Parathyroid adenoma (tissue), 2 donors: ENCODE data around the gene GLB1L2.

Experiments
- H2AFZ ChIP-seq: fragments of 300-600 bp; sonication (generic); one replicate; pipeline ENCODE4 v1.7.0; 2017; ENCODE audit warnings: antibody characterized with exemption, mild to moderate bottlenecking
- H3K27ac ChIP-seq: fragments of 300-600 bp; sonication (generic); one replicate; pipeline ENCODE4 v1.7.0; 2017
- H3K27me3 ChIP-seq: fragments of 300-600 bp; sonication (generic); one replicate; pipeline ENCODE4 v1.7.0; 2017; ENCODE audit warnings: low read length; ENCODE audit not compliant: control insufficient read depth, insufficient read depth
- H3K36me3 ChIP-seq: fragments of 300-600 bp; sonication (generic); one replicate; pipeline ENCODE4 v1.7.0; 2017; ENCODE audit warnings: low read length; ENCODE audit not compliant: control insufficient read depth, insufficient read depth
- H3K4me1 ChIP-seq: fragments of 300-600 bp; sonication (generic); one replicate; pipeline ENCODE4 v1.7.0; 2017; ENCODE audit warnings: control low read depth
- H3K4me2 ChIP-seq: fragments of 300-600 bp; sonication (generic); one replicate; pipeline ENCODE4 v1.7.0; 2017; ENCODE audit warnings: low read length
- H3K4me3 ChIP-seq: fragments of 300-600 bp; sonication (generic); one replicate; pipeline ENCODE4 v1.7.0; 2017; ENCODE audit warnings: low read depth, low read length
- H3K79me2 ChIP-seq: fragments of 300-600 bp; sonication (generic); one replicate; pipeline ENCODE4 v1.7.0; 2017; ENCODE audit warnings: control low read depth
- H3K9ac ChIP-seq: fragments of 300-600 bp; sonication (generic); one replicate; pipeline ENCODE4 v1.7.0; 2017; ENCODE audit warnings: mild to moderate bottlenecking
- H3K9me3 ChIP-seq: fragments of 300-600 bp; sonication (generic); one replicate; pipeline ENCODE4 v1.7.0; 2017; ENCODE audit warnings: low read length; ENCODE audit not compliant: control insufficient read depth
- TF ChIP-seq, protein P1 (sequence below): fragments of 300-600 bp; sonication (generic); IDR thresholded peaks from one replicate; pipeline ENCODE4 v1.7.0; 2017; ENCODE audit warnings: antibody characterized with exemption, mild to moderate bottlenecking
- donor health status: primary hyperparathyroidism.

The GLB1L2 gene

DNA sequence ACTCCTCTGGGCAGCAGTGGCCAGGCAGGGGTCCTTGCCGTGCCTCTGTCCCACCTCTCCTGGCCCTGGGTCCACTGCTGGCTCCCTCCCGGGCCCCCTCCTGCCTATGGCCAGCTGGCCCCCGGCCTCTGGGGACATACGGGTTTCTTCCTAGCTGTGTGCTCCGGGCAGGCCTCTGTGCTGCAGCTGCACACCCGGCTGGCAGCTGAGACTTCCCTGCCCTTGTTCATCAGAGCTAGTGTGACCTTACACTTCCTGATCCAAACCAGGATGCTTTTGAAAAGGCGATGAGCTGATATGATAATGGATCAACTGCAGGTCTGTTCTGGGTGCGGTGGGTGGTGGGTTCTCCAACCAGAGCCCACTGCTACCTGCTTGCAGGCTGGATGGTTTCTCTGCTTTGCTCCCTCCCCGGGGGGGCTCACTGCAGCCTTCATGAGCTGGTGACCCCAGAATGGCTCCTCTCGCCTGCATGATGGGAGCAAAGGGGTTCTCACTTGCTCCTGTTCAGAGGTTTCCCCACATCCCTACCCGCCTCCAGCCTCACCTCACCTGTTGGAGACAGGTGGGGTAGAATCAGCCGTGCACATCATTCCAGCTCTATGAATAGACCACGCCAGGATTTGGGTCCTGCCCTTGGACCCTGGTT lies 67.0 kb downstream of the GLB1L2 start:
- Histone ChIP-seq H3K9me3 (no peaks in the 10 kb centered on the region), H3K4me2 (no peak overlapping the region), H3K36me3 (no peaks in the 10 kb centered on the region), H3K27me3 (no peaks in the 10 kb centered on the region), H3K27ac (no peak overlapping the region), H3K79me2 (no peaks in the 10 kb centered on the region), H3K4me1 (no peaks in the 10 kb centered on the region), H3K9ac (no peak overlapping the region), H3K4me3 (no peak overlapping the region), H2AFZ (no peak overlapping the region)
- TF ChIP-seq, protein P1, sequence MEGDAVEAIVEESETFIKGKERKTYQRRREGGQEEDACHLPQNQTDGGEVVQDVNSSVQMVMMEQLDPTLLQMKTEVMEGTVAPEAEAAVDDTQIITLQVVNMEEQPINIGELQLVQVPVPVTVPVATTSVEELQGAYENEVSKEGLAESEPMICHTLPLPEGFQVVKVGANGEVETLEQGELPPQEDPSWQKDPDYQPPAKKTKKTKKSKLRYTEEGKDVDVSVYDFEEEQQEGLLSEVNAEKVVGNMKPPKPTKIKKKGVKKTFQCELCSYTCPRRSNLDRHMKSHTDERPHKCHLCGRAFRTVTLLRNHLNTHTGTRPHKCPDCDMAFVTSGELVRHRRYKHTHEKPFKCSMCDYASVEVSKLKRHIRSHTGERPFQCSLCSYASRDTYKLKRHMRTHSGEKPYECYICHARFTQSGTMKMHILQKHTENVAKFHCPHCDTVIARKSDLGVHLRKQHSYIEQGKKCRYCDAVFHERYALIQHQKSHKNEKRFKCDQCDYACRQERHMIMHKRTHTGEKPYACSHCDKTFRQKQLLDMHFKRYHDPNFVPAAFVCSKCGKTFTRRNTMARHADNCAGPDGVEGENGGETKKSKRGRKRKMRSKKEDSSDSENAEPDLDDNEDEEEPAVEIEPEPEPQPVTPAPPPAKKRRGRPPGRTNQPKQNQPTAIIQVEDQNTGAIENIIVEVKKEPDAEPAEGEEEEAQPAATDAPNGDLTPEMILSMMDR, result no peak

- no peaks in the 10 kb centered on the region for H3K79me2 ChIP-seq
- no peak overlapping the region for H3K4me3 ChIP-seq
- no peak overlapping the region for H3K4me2 ChIP-seq
- no peaks in the 10 kb centered on the region for H3K27me3 ChIP-seq
- no peaks in the 10 kb centered on the region for H3K4me1 ChIP-seq
- H3K9me3 ChIP-seq, result no peaks in the 10 kb centered on the region
- TF ChIP-seq, protein P1, result no peak
- H3K27ac ChIP-seq, result no peak overlapping the region
- no peak overlapping the region for H2AFZ ChIP-seq
- no peaks in the 10 kb centered on the region for H3K36me3 ChIP-seq
- no peak overlapping the region for H3K9ac ChIP-seq
Observed at GRCh38 chr11:134399293-134399654, 67.5 kb downstream of the GLB1L2 start.

GRCh38 chr11:134399996-134400395 lies 68.2 kb downstream of the GLB1L2 start:
- TF ChIP-seq, protein P1, result no peak
- Histone ChIP-seq H3K27ac (no peak overlapping the region), H3K4me2 (no peak overlapping the region), H3K9ac (no peak overlapping the region), H3K27me3 (no peaks in the 10 kb centered on the region), H3K36me3 (no peaks in the 10 kb centered on the region), H3K79me2 (no peaks in the 10 kb centered on the region), H3K9me3 (no peaks in the 10 kb centered on the region), H3K4me3 (no peak overlapping the region), H3K4me1 (no peaks in the 10 kb centered on the region), H2AFZ (no peak overlapping the region)

DNA sequence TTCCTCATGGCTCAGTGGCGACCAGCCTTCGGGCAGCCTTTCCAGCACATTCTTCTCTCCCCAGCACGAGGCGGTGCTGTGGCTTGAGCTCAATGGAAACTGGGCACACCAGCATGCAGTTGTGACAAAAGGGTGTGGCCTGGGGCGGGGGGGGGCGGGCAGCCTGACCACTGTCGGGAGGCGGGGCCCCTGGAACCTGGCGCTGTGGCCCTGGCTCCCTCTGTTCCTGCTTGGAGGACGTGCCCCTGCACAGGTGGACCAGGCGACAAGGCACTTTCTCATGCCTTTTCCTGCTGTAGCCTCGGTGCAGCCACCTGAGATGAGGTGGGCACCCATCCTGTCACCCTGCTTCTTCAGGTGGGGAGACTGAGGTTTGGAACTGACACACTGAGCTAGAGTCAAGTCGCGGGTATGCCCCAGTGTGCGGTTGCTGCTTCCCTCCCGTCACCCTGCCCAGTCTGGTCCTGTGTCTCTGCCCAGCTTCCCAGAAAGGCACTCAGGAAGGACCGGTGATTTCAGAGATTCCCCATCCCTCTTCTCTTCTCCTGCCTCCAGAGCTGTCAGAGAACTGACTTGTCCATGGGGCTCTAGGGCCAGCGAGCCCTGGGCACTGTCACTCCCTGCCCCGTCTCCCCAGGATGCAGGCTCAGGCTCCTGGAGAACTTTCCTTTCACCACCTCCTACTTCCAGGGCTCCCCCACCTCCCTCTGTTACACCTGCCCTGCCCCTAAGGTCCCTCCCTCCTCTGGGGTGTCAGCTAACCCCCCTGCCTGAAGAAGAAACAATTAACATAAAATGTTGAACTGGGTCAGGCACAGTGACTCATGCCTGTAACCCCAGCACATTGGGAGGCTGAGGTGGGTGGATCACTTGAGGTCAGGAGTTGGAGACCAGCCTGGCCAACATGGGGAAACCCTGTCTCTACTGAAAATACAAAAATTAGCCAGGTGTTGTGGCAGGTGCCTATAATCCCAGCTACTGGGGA lies 70.3 kb downstream of the GLB1L2 start:
- H3K4me1 ChIP-seq, result no peaks in the 10 kb centered on the region
- no peaks in the 10 kb centered on the region for H3K27me3 ChIP-seq
- no peak overlapping the region for H2AFZ ChIP-seq
- H3K9me3 ChIP-seq, result no peaks in the 10 kb centered on the region
- H3K9ac ChIP-seq, result no peak overlapping the region
- H3K27ac ChIP-seq, result no peak overlapping the region
- TF ChIP-seq, protein P1, result no peak
- no peaks in the 10 kb centered on the region for H3K36me3 ChIP-seq
- H3K79me2 ChIP-seq, result no peaks in the 10 kb centered on the region
- no peak overlapping the region for H3K4me2 ChIP-seq
- H3K4me3 ChIP-seq, result no peak overlapping the region
